H1 (cell line): ENCODE results near the gene ACAA1. TPM values are rescaled to one million over a fixed set of nuclear protein-coding genes. Genes with fewer than 3 reads are reported as not detected.
A peak's percentile ranks its signal among the peaks of the same experiment; 100 is the strongest.

Experiments used
- CTCF ChIA-PET: fragments of 300-600 bp; sonication (Branson Sonifier 250); formaldehyde crosslinking; loops from one replicate; lab custom pipeline; 2021; ENCODE audit not compliant: partially characterized antibody; lab: Charles Lee
- POLR2A ChIA-PET: fragments of 300-600 bp; sonication (Branson Sonifier 250); formaldehyde crosslinking; loops from one replicate; lab custom pipeline; 2021; ENCODE audit warnings: inconsistent platforms; ENCODE audit not compliant: partially characterized antibody; lab: Charles Lee
- DNase-seq, 2 experiments: peaks; one replicate each; pipeline versions ENCODE4 v3.0.0 to v3.0.0-alpha.2; 2010 to 2022; ENCODE audit warnings: low spot score in 2 of 2, low read depth in 1 of 2, mixed read lengths in 1 of 2
- FAIRE-seq: peaks from 2 replicates; lab custom pipeline; 2011; peaks lifted over from hg19 to GRCh38; lab: Jason Lieb, UNC
- H2AFZ ChIP-seq: 2 replicates; pipeline ENCODE4 v1.8.1; 2012; ENCODE audit warnings: low read length, inconsistent platforms
- H2AK5ac ChIP-seq: 2 replicates; pipeline ENCODE4 v1.6.1; 2013; ENCODE audit warnings: low read depth, low read length
- H2BK120ac ChIP-seq: replicated peaks from 2 replicates; pipeline ENCODE3; 2013; ENCODE audit warnings: low read depth, low read length, inconsistent platforms
- H2BK12ac ChIP-seq: 2 replicates; pipeline ENCODE4 v1.6.1; 2013; ENCODE audit warnings: low read depth, low read length
- H2BK15ac ChIP-seq: 2 replicates; pipeline ENCODE4 v1.6.1; 2013; ENCODE audit warnings: low read length
- H2BK20ac ChIP-seq: 2 replicates; pipeline ENCODE4 v1.6.1; 2013; ENCODE audit warnings: low read length
- H2BK5ac ChIP-seq: 2 replicates; pipeline ENCODE4 v1.6.1; 2013; ENCODE audit warnings: low read depth, low read length
- H3K14ac ChIP-seq: 2 replicates; pipeline ENCODE4 v1.6.1; 2013; ENCODE audit warnings: inconsistent platforms; ENCODE audit not compliant: insufficient read length
- H3K18ac ChIP-seq: 2 replicates; pipeline ENCODE4 v1.6.1; 2013; ENCODE audit warnings: low read length; ENCODE audit errors: extremely low read depth
- H3K23ac ChIP-seq: 2 replicates; pipeline ENCODE4 v1.6.1; 2013; ENCODE audit warnings: inconsistent platforms; ENCODE audit not compliant: insufficient read length
- H3K23me2 ChIP-seq: 2 replicates; pipeline ENCODE4 v1.6.1; 2013; ENCODE audit warnings: low read depth, low read length
- H3K27ac ChIP-seq: 2 replicates; pipeline ENCODE4 v1.6.1; 2011; ENCODE audit warnings: low read depth, low read length, inconsistent platforms
- H3K27me3 ChIP-seq, 4 experiments: replicated peaks in 1 of 4; 1 replicate in 1 of 4; 2 replicates in 3 of 4; pipeline versions ENCODE4 v1.6.1 to v1.8.1; 2011 to 2013; ENCODE audit warnings: low read length in 3 of 4, mild to moderate bottlenecking in 3 of 4, inconsistent platforms in 2 of 4, mixed read lengths in 2 of 4, moderate library complexity in 1 of 4; ENCODE audit not compliant: control insufficient read depth in 3 of 4, insufficient read depth in 3 of 4; ENCODE audit errors: extremely low read depth in 1 of 4
- H3K36me3 ChIP-seq, 4 experiments: 2 replicates each; pipeline versions ENCODE4 v1.6.1 to v1.8.1; 2011 to 2013; ENCODE audit warnings: mild to moderate bottlenecking in 4 of 4, low read length in 3 of 4, moderate library complexity in 2 of 4, control low read depth in 1 of 4, inconsistent platforms in 1 of 4; ENCODE audit not compliant: insufficient read depth in 4 of 4, control insufficient read depth in 2 of 4
- H3K4ac ChIP-seq: replicated peaks from 2 replicates; pipeline ENCODE3; 2013; ENCODE audit warnings: low read length, low read depth, mixed read lengths, inconsistent platforms; ENCODE audit not compliant: insufficient read length
- H3K4me1 ChIP-seq, 4 experiments: replicated peaks in 1 of 4; 1 replicate in 1 of 4; 2 replicates in 3 of 4; pipeline versions ENCODE4 v1.6.1 to v1.8.1; 2011 to 2013; ENCODE audit warnings: low read length in 3 of 4, inconsistent platforms in 2 of 4, mixed read lengths in 1 of 4; ENCODE audit not compliant: insufficient read depth in 4 of 4, control insufficient read depth in 3 of 4
- H3K4me2 ChIP-seq, 2 experiments: 2 replicates each; pipeline versions ENCODE4 v1.6.1 to v1.8.1; 2011 to 2013; ENCODE audit warnings: low read depth in 2 of 2, low read length in 2 of 2, control low read depth in 1 of 2, inconsistent platforms in 1 of 2, mild to moderate bottlenecking in 1 of 2; ENCODE audit not compliant: insufficient read depth in 1 of 2
- H3K4me3 ChIP-seq, 4 experiments: fragments of 200-600, 300-600 bp in 1 of 4; sonication (generic), shearing (Covaris generic), sonication (Bioruptor Twin) in 1 of 4; 2 replicates each; pipeline versions ENCODE4 v1.5.1 to v1.8.1; 2011 to 2016; ENCODE audit warnings: low read length in 4 of 4, low read depth in 3 of 4, control low read depth in 2 of 4, inconsistent platforms in 2 of 4, mild to moderate bottlenecking in 2 of 4, mixed read lengths in 1 of 4, moderate library complexity in 1 of 4; ENCODE audit not compliant: insufficient read depth in 2 of 4; ENCODE audit errors: extremely low read depth in 1 of 4
- H3K56ac ChIP-seq: replicated peaks from 2 replicates; pipeline ENCODE3; 2013; ENCODE audit warnings: low read depth, mild to moderate bottlenecking, mixed read lengths, low read length, inconsistent platforms; ENCODE audit not compliant: insufficient read length
- H3K79me1 ChIP-seq: 2 replicates; pipeline ENCODE4 v1.6.1; 2013; ENCODE audit warnings: low read depth, low read length, control low read depth
- H3K79me2 ChIP-seq, 2 experiments: 2 replicates each; pipeline versions ENCODE4 v1.6.1 to v1.8.1; 2012 to 2013; ENCODE audit warnings: low read length in 2 of 2, mild to moderate bottlenecking in 2 of 2, inconsistent platforms in 1 of 2; ENCODE audit not compliant: insufficient read depth in 2 of 2, control insufficient read depth in 1 of 2
- H3K9ac ChIP-seq, 4 experiments: replicated peaks in 1 of 4; 1 replicate in 1 of 4; 2 replicates in 3 of 4; pipeline versions ENCODE4 v1.6.1 to v1.8.1; 2011 to 2013; ENCODE audit warnings: low read depth in 3 of 4, low read length in 3 of 4, control low read depth in 2 of 4, mild to moderate bottlenecking in 2 of 4, moderate library complexity in 2 of 4, inconsistent platforms in 1 of 4; ENCODE audit errors: extremely low read depth in 1 of 4
- H3K9me3 ChIP-seq, 2 experiments: 2 replicates each; pipeline versions ENCODE4 v1.6.1 to v1.8.1; 2012 to 2013; ENCODE audit warnings: mild to moderate bottlenecking in 2 of 2, moderate library complexity in 2 of 2, control low read depth in 1 of 2, inconsistent platforms in 1 of 2, low read depth in 1 of 2, low read length in 1 of 2, mixed read lengths in 1 of 2; ENCODE audit not compliant: insufficient read depth in 2 of 2
- H4K20me1 ChIP-seq, 2 experiments: replicated peaks in 1 of 2; 2 replicates each; pipeline versions ENCODE3 to v1.8.1; 2011 to 2013; ENCODE audit warnings: inconsistent platforms in 2 of 2, low read length in 2 of 2, mild to moderate bottlenecking in 1 of 2; ENCODE audit not compliant: insufficient read depth in 2 of 2, control insufficient read depth in 1 of 2
- H4K5ac ChIP-seq: 2 replicates; pipeline ENCODE4 v1.6.1; 2013; ENCODE audit warnings: low read length, low read depth, mixed read lengths, inconsistent platforms; ENCODE audit not compliant: insufficient read length
- H4K8ac ChIP-seq: 2 replicates; pipeline ENCODE4 v1.8.0; 2013; ENCODE audit warnings: mild to moderate bottlenecking, moderate library complexity, low read length, inconsistent platforms; ENCODE audit not compliant: insufficient read depth; ENCODE audit errors: extremely low read depth
- H4K91ac ChIP-seq: replicated peaks from 2 replicates; pipeline ENCODE3; 2013; ENCODE audit warnings: low read length, mixed read lengths, inconsistent platforms; ENCODE audit not compliant: insufficient read length
- CBX5 ChIP-seq: fragments of 300-800, 300-1000 bp; sonication (generic); IDR thresholded peaks from 2 replicates; pipeline ENCODE4 v1.7.1; 2016; ENCODE audit warnings: antibody characterized with exemption, low read length, low read depth
- KDM5A ChIP-seq: fragments of 200-600 bp; IDR thresholded peaks from 2 replicates; pipeline ENCODE4 v1.7.1; 2012; ENCODE audit warnings: mild to moderate bottlenecking, low read length, inconsistent platforms, mixed read lengths
- PHF8 ChIP-seq: fragments of 200-600 bp; sonication (generic); conservative IDR thresholded peaks from 2 replicates; pipeline ENCODE4 v1.7.1; 2012; ENCODE audit warnings: low read depth, mild to moderate bottlenecking, inconsistent platforms, low read length, moderate library complexity
- POLR2AphosphoS5 ChIP-seq: IDR thresholded peaks from 2 replicates; pipeline ENCODE4 v1.6.1; 2011; ENCODE audit warnings: low read depth, low read length
- SP1 ChIP-seq: IDR thresholded peaks from 2 replicates; pipeline ENCODE4 v1.6.1; 2011; ENCODE audit warnings: low read depth, low read length
- WGBS, 2 experiments: shearing (Covaris generic) in 1 of 2; methylation state at CpG; one replicate each; pipeline versions ENCODE4 v1.1.6 to v1.1.7; 2013 to 2015; ENCODE audit warnings: low lambda C conversion rate in 2 of 2, mixed read lengths in 2 of 2, inconsistent platforms in 1 of 2, low coverage in 1 of 2, missing lambda C conversion rate in 1 of 2; ENCODE audit not compliant: insufficient replicate concordance in 2 of 2, insufficient coverage in 1 of 2, insufficient read length in 1 of 2; ENCODE audit errors: extremely low coverage in 1 of 2, missing lambda C conversion rate in 1 of 2; 5-methylcytosine and 5-hydroxymethylcytosine counted together
- polyA plus RNA-seq, 7 experiments: library from polyadenylated mRNA; depleted of rRNA in 3 of 7; stranded (reverse) in 5 of 7; unstranded in 2 of 7; fragments of >200 nt in 5 of 7; fragments of 200-250 nt in 2 of 7; gene quantifications; 1 replicate in 5 of 7; 2 replicates in 1 of 7; 4 replicates in 1 of 7; pipeline versions ENCODE4 v1.2.1 to v1.2.3, GENCODE V29; 2011 to 2013; ENCODE audit warnings: missing spikeins in 2 of 7, mixed read lengths in 2 of 7
- total RNA-seq: library from RNA; stranded (reverse); fragmentation: NEBNext Ultra II Directional; extraction: Animal tissue kit (Norgen Biotek cat#: 25700); gene quantifications from 2 replicates; pipeline ENCODE4 v1.2.1, GENCODE V29; 2021

Gene ACAA1
- total and polyA plus RNA-seq, 2 of the 8 experiments (the other 6 are each of a cell fraction or from before 2014, with no cell fraction given): 23.1 to 34.8 TPM

GRCh38 chr3:38108649-38109579, 28.0 kb downstream of the ACAA1 start:
- CTCF ChIA-PET: interaction anchor here (0.6 to 5.5 kb wide), 10 partner anchors 10 to 385 kb away, joined by 3 to 44 read pairs (median 4); no protein-coding TSS in a partner anchor

More at GRCh38 chr3:38108649-38109579, 28.0 kb downstream of the ACAA1 start:
- H2AK5ac ChIP-seq: no peak overlapping the region
- H4K5ac ChIP-seq: no peak overlapping the region
- H3K14ac ChIP-seq: no peak overlapping the region
- no peak overlapping the region for H2BK12ac ChIP-seq
- no peak for FAIRE-seq
- POLR2A ChIA-PET: interaction anchor here (0.9 to 3.4 kb wide), 3 partner anchors 11 to 70 kb away, joined by 3 to 20 read pairs (median 4); partner anchors contain the start of gene DLEC1
- H4K20me1 ChIP-seq: peaks cover 0 to 2% of the 10 kb centered on the region in 2 experiments
- H3K4me3 ChIP-seq: no peak overlapping the region
- H2BK120ac ChIP-seq: no peak overlapping the region
- 0 out of 4 replicates have a peak, but pooled peaks cover 0 to 5% of the 10 kb centered on the region in 2 experiments for H3K9me3 ChIP-seq
- H2BK20ac ChIP-seq: no peak overlapping the region
- no peaks in the 10 kb centered on the region for H3K23me2 ChIP-seq
- H3K56ac ChIP-seq: no peak overlapping the region
- no peak overlapping the region for H3K4me2 ChIP-seq
- H3K36me3 ChIP-seq: no peaks in the 10 kb centered on the region
- no peak overlapping the region for H3K27ac ChIP-seq
- TF ChIP-seq PHF8: no peak
- TF ChIP-seq POLR2AphosphoS5: no peak
- no peak for TF ChIP-seq SP1
- no peak for TF ChIP-seq KDM5A
- no peak for TF ChIP-seq CBX5
- no peaks in the 10 kb centered on the region for H3K4me1 ChIP-seq
- no peak overlapping the region for H3K18ac ChIP-seq
- no peak overlapping the region for H2BK5ac ChIP-seq
- no peak overlapping the region for H2AFZ ChIP-seq
- WGBS, 2 experiments: 84% methylated on average over 10 of the region's 11 CpGs; no CpG with 5 or more reads in 1 of the 2 experiments
- H4K91ac ChIP-seq: no peak overlapping the region
- H2BK15ac ChIP-seq: no peak overlapping the region
- H3K9ac ChIP-seq: no peak overlapping the region
- no peaks in the 10 kb centered on the region for H3K27me3 ChIP-seq
- H3K79me2 ChIP-seq: no peaks in the 10 kb centered on the region
- no peak overlapping the region for H3K4ac ChIP-seq
- H4K8ac ChIP-seq: peak overlapping the region; percentile 0; the same call in 1 of the 2 replicates
- DNase-seq: no peak
- no peaks in the 10 kb centered on the region for H3K79me1 ChIP-seq
- H3K23ac ChIP-seq: no peak overlapping the region
